Ishikawa (cell line): ENCODE measurements around the gene PRR36.

Source experiments
- CEBPB ChIP-seq: IDR thresholded peaks from 2 replicates; pipeline ENCODE4 v1.6.1; 2012
- CREB1 ChIP-seq: IDR thresholded peaks from 2 replicates; pipeline ENCODE4 v1.6.1; 2012; ENCODE audit warnings: low read depth
- EGR1 ChIP-seq: IDR thresholded peaks from 2 replicates; pipeline ENCODE4 v1.6.1; 2012
- EP300 ChIP-seq: IDR thresholded peaks from 2 replicates; pipeline ENCODE4 v1.6.1; 2012; ENCODE audit warnings: borderline replicate concordance
- FOXM1 ChIP-seq: IDR thresholded peaks from 2 replicates; pipeline ENCODE4 v1.6.1; 2012; ENCODE audit warnings: low read depth, borderline replicate concordance
- MAX ChIP-seq: IDR thresholded peaks from 2 replicates; pipeline ENCODE4 v1.6.1; 2012
- NFIC ChIP-seq: IDR thresholded peaks from 2 replicates; pipeline ENCODE4 v1.6.1; 2012
- RAD21 ChIP-seq: IDR thresholded peaks from 2 replicates; pipeline ENCODE4 v1.6.1; 2012; ENCODE audit warnings: low read depth
- REST ChIP-seq: IDR thresholded peaks from 2 replicates; pipeline ENCODE4 v1.6.1; 2012; ENCODE audit warnings: low read depth, mild to moderate bottlenecking
- TAF1 ChIP-seq: IDR thresholded peaks from 2 replicates; pipeline ENCODE4 v1.6.1; 2012; ENCODE audit warnings: low read depth, mild to moderate bottlenecking
- TCF12 ChIP-seq: IDR thresholded peaks from 2 replicates; pipeline ENCODE4 v1.6.1; 2012; ENCODE audit warnings: low read depth
- TEAD4 ChIP-seq: IDR thresholded peaks from 2 replicates; pipeline ENCODE4 v1.6.1; 2012
- USF1 ChIP-seq: IDR thresholded peaks from 2 replicates; pipeline ENCODE4 v1.6.1; 2012
- YY1 ChIP-seq: IDR thresholded peaks from 2 replicates; pipeline ENCODE4 v1.6.1; 2012; ENCODE audit warnings: low read depth
- ZBTB7A ChIP-seq: IDR thresholded peaks from 2 replicates; pipeline ENCODE4 v1.6.1; 2012; ENCODE audit warnings: low read depth

Gene PRR36

GRCh38 chr19:7851623-7852500 lies 22.3 kb downstream of the PRR36 start:
- no peak for TF ChIP-seq NFIC
- no peak for TF ChIP-seq MAX
- no peak for TF ChIP-seq RAD21
- no peak for TF ChIP-seq REST
- TF ChIP-seq CREB1 = no peak
- TF ChIP-seq EGR1 = no peak
- TF ChIP-seq ZBTB7A = no peak
- TF ChIP-seq CEBPB = no peak
- no peak for TF ChIP-seq TEAD4
- TF ChIP-seq TCF12 = no peak
- no peak for TF ChIP-seq FOXM1
- no peak for TF ChIP-seq USF1
- no peak for TF ChIP-seq EP300
- TF ChIP-seq YY1 = no peak
- no peak for TF ChIP-seq TAF1

GRCh38 chr19:7850945-7851622 lies 23.1 kb downstream of the PRR36 start:
- TF ChIP-seq REST (no peak), TCF12 (no peak), TAF1 (no peak), RAD21 (no peak), FOXM1 (no peak), USF1 (no peak), YY1 (no peak), CEBPB (no peak)

GRCh38 chr19:7850000-7850813 lies 24.0 kb downstream of the PRR36 start:
- TF ChIP-seq USF1 = no peak
- TF ChIP-seq EGR1 = no peak
- peak; percentile 62 for TF ChIP-seq TEAD4
- no peak for TF ChIP-seq EP300

GRCh38 chr19:7849631-7849999 lies 24.6 kb downstream of the PRR36 start:
- no peak for TF ChIP-seq YY1
- TF ChIP-seq CREB1 = no peak
- no peak for TF ChIP-seq RAD21
- TF ChIP-seq ZBTB7A = no peak
- TF ChIP-seq NFIC = no peak
- no peak for TF ChIP-seq REST
- TF ChIP-seq FOXM1 = no peak
- TF ChIP-seq USF1 = no peak
- TF ChIP-seq TEAD4 = no peak
- no peak for TF ChIP-seq TCF12
- no peak for TF ChIP-seq EGR1
- no peak for TF ChIP-seq MAX
- no peak for TF ChIP-seq TAF1
- TF ChIP-seq EP300 = no peak
- no peak for TF ChIP-seq CEBPB
